Fibroblast of mammary gland (primary cell): ENCODE data around the gene TMEM167A.
"Not testable (repeated sequence)": the region's sequence is repeated elsewhere in the genome, so short reads cannot be mapped to it uniquely, and the experiment has no call there.

Experiments
- DNase-seq: peaks from one replicate; pipeline ENCODE4 v3.0.0-alpha.2; 2010; ENCODE audit warnings: low read depth
- H3K4me3 ChIP-seq: 2 replicates; pipeline ENCODE4 v1.5.1; 2011; ENCODE audit warnings: low read depth, mild to moderate bottlenecking, low read length, moderate library complexity; ENCODE audit not compliant: control insufficient read depth
- TF ChIP-seq, protein P1 (sequence below): conservative IDR thresholded peaks from 2 replicates; pipeline ENCODE4 v1.5.1; 2011; ENCODE audit warnings: low read depth, low read length, inconsistent platforms; ENCODE audit not compliant: control insufficient read depth, insufficient read depth

The TMEM167A gene

GRCh38 chr5:83072966-83073365, 4.2 kb downstream of the TMEM167A start:
- H3K4me3 ChIP-seq, result no peak overlapping the region
- TF ChIP-seq, protein P1, sequence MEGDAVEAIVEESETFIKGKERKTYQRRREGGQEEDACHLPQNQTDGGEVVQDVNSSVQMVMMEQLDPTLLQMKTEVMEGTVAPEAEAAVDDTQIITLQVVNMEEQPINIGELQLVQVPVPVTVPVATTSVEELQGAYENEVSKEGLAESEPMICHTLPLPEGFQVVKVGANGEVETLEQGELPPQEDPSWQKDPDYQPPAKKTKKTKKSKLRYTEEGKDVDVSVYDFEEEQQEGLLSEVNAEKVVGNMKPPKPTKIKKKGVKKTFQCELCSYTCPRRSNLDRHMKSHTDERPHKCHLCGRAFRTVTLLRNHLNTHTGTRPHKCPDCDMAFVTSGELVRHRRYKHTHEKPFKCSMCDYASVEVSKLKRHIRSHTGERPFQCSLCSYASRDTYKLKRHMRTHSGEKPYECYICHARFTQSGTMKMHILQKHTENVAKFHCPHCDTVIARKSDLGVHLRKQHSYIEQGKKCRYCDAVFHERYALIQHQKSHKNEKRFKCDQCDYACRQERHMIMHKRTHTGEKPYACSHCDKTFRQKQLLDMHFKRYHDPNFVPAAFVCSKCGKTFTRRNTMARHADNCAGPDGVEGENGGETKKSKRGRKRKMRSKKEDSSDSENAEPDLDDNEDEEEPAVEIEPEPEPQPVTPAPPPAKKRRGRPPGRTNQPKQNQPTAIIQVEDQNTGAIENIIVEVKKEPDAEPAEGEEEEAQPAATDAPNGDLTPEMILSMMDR, result no peak
- DNase-seq, result no peak

DNA sequence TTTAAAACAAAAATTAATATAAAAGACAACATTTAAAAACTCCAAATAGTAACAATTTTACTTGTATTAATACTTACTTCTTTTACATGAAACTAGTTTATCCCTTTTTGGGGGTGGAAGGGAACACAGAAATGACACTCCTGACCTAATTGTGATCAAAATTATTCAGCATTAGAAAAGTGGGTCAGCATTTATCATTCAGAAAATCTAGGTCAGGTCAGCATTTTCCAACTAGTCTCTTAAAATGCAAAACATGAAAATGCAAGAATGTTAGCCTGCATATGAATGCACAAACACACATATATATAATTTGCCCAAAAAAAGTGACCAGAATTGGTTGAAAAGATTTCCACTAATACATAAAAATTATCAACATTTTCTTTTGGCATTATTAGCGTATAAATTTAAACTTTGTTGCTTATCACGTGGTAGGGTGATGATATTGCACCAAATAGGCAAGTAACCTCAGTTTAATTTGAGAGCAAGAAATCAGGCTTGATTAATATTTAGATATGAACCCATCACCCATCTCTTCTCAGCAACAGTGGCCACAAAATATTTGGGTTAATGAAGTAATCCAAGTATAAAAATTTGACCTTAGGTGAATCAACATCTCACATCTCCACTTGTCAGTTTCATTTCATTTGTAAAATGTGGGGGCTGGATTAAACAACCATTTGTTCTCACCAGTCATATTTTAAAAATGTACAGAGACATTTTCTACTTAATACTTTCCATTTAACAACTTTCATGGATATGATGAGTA, 5.7 kb downstream of the TMEM167A start:
- DNase-seq, result no peak
- TF ChIP-seq, protein P1, result no peak
- no peak overlapping the region for H3K4me3 ChIP-seq

DNA sequence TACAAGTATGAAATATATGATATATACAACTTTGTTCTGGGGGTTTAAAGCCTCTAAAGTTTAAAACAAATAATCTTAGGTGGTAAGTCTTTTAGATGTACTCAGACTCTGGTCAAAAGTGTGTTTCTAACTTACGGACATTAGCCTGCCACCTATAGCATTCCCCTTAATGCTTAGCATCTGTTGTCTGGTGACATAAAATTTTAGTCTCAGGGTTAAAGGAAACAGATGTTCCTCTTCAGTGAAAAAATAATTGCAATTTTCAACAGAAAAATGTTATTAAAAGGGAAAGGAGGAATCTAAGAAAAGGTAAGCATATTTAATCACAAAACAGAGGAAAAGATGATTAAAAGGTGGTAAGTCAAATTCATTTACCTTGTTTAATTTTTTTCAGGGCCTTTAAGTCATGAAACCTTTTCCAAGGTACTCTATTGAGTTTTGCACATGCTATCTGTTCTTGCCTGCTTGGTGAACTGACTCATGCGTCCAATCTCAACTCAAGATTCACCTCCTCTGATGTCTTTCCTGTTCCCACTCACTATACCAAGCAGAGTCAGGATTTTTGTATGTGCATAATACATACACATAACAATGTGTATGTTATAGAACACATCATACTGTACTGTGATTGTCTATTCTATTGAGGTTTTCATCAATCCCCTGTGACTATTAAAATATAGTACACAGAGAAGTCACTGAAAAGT, 7.9 kb downstream of the TMEM167A start:
- peak; percentile 16 for DNase-seq
- TF ChIP-seq, protein P1, result no peak
- H3K4me3 ChIP-seq, result no peak overlapping the region

GRCh38 chr5:83067377-83067776, 9.8 kb downstream of the TMEM167A start:
- DNase-seq, H3K4me3 ChIP-seq: not testable (repeated sequence)

DNA sequence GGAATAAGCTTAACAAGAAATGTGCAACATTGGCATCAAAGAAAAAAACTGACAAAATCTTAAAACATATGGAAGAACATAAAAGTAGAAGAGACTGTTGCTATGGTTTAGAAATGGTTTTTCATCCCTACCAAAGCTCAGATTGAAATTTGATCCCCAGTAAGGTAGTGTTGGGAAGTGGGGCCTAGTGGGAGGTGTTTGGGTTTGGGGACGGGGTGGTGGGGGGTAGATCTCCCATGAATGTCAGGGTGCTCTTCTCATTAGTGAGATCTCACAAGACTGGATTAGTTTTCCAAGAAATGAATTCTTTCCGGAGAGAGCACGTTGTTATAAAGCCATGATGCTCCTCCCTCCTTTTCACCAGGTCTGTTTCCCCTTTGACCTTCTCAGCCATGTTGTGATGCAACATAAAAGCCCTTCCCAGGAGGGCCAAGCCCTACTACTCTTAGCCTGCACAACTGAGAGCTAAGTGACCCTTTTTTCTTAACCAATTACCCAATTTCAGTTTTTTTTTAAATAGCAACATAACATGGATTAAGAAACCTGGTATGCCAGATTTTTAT, 10.6 kb downstream of the TMEM167A start:
- no peak for DNase-seq
- no peak overlapping the region for H3K4me3 ChIP-seq
- TF ChIP-seq, protein P1, result no peak

DNA sequence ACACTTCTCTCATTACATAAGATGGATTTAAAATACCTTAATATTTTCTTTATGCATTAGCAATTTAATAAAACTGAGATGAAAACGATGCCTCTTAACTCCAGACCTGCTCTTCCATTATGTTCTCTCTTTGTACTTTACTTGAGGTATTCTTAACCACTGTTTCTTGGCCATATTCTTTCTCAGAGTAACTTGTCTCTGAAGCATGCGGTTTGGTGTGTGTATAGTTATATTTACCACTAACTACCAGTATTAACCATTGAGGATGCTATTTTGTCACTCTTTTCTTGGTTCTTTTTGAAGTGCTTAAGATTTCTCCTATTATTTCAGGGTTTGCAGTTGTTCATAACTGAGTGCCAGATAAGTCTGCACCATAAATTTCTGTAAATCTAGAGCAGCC, 17.9 kb downstream of the TMEM167A start:
- no peak overlapping the region for H3K4me3 ChIP-seq
- no peak for DNase-seq
- TF ChIP-seq, protein P1, result no peak

GRCh38 chr5:83058726-83059125, 18.5 kb downstream of the TMEM167A start:
- H3K4me3 ChIP-seq, result no peak overlapping the region
- no peak for DNase-seq
- TF ChIP-seq, protein P1, result no peak
